Stomach (tissue), 9 donors: Measurements from ENCODE around the gene CCDC97. TPM values are rescaled to one million over a fixed set of nuclear protein-coding genes. Genes with fewer than 3 reads are reported as not detected.

Source experiments
- DNase-seq, 2 donors: peaks; one replicate each; pipeline versions ENCODE4 v3.0.0 to v3.0.0-alpha.2; 2013 to 2019
- H3K27ac ChIP-seq, 5 donors: fragments of 200-600 bp in 4 of 5; sonication (generic) in 4 of 5; one replicate each; pipeline ENCODE4 v1.5.1; 2013 to 2019; ENCODE audit warnings: mild to moderate bottlenecking in 1 of 5, moderate library complexity in 1 of 5
- H3K27me3 ChIP-seq, 3 donors: fragments of 200-600 bp; sonication (generic); one replicate each; pipeline ENCODE4 v1.5.1; 2017 to 2019; ENCODE audit warnings: mixed run types in 1 of 3
- H3K36me3 ChIP-seq, 4 donors: fragments of 200-600 bp; sonication (generic); 1 replicate in 3 of 4; 2 replicates in 1 of 4; pipeline ENCODE4 v1.5.1; 2016 to 2019
- H3K4me1 ChIP-seq, 4 donors: fragments of 200-600 bp; sonication (generic); one replicate each; pipeline ENCODE4 v1.5.1; 2016 to 2019
- H3K4me3 ChIP-seq, 4 donors: fragments of 200-600 bp; sonication (generic) in 3 of 4; one replicate each; pipeline ENCODE4 v1.5.1; 2016 to 2019; ENCODE audit warnings: mild to moderate bottlenecking in 1 of 4
- H3K9me3 ChIP-seq, 4 donors: fragments of 200-600 bp; sonication (generic); one replicate each; pipeline ENCODE4 v1.5.1; 2016 to 2019
- CTCF ChIP-seq, 7 experiments: fragments of 450-650 bp in 4 of 7; fragments of 200-600 bp in 3 of 7; sonication (generic) in 3 of 7; IDR thresholded peaks; one replicate each; pipeline ENCODE4 v1.5.1; 2016 to 2019; ENCODE audit warnings: antibody characterized with exemption in 7 of 7, control low read depth in 2 of 7, mild to moderate bottlenecking in 1 of 7
- EP300 ChIP-seq: sonication (generic); formaldehyde crosslinking; IDR thresholded peaks from one replicate; pipeline ENCODE4 v1.6.1; 2017; ENCODE audit warnings: antibody characterized with exemption
- POLR2A ChIP-seq, 4 donors: fragments of 450-650 bp; IDR thresholded peaks; one replicate each; pipeline ENCODE4 v1.6.1; 2016; ENCODE audit warnings: antibody characterized with exemption in 4 of 4, control low read depth in 2 of 4, mild to moderate bottlenecking in 1 of 4, moderate library complexity in 1 of 4
- POLR2AphosphoS5 ChIP-seq, 3 donors: sonication (generic); formaldehyde crosslinking; IDR thresholded peaks; one replicate each; pipeline ENCODE4 v1.6.1; 2016; ENCODE audit warnings: antibody characterized with exemption in 3 of 3
- WGBS, 5 donors: extraction: QIAGEN DNeasy Blood & Tissue Kit in 3 of 5; methylation state at CpG; one replicate each; pipeline versions ENCODE4 v1.1.5 to v1.1.7; 2013 to 2018; 5-methylcytosine and 5-hydroxymethylcytosine counted together
- intact Hi-C: fragments of 100-400 bp; cut with DNase I; formaldehyde crosslinking; loops from one replicate; pipeline ENCODE4 v1.15.1; 2023; ENCODE audit warnings: low total_unique reads
- polyA plus RNA-seq, 3 donors: library from polyadenylated mRNA; stranded (reverse); fragments of 200-250 nt; gene quantifications; one replicate each; pipeline ENCODE4 v1.2.3, GENCODE V29; 2013
- total RNA-seq, 5 donors: library from RNA; depleted of rRNA; stranded (reverse); fragments of >200 nt; gene quantifications; one replicate each; pipeline versions ENCODE4 v1.1.0 to v1.2.3, GENCODE V29; 2014 to 2016
- donor health status: healthy with polysubstance abuse.
- donor health status: Bipolar disorder and iron deficiency.
- donor health status: healthy.

Gene CCDC97
- total and polyA plus RNA-seq, 8 donors = 2.2 to 62.6 (median 13.3) TPM

- intact Hi-C loops = no loop called here
- Histone ChIP-seq H3K27me3 (peaks cover 0 to 36% (median 20%) of the 10 kb centered on the region in 3 donors), H3K4me3 (peak within 1 kb of the TSS; percentile 73 to 87 (median 84)), H3K4me1 (peaks cover 30 to 88% (median 51%) of the 10 kb centered on the region in 4 donors), H3K36me3 (no peaks in the 10 kb centered on the region), H3K27ac (peak within 1 kb of the TSS; percentile 73 to 91 (median 90)), H3K9me3 (no peaks in the 10 kb centered on the region)
- TF ChIP-seq EP300 = no peak
- TF ChIP-seq POLR2AphosphoS5 (IDR thresholded peaks at IDR 0.05) = peak in 2 of 3 donors; percentile 49
- TF ChIP-seq CTCF (IDR thresholded peaks at IDR 0.05) = peak in 5 of 7 experiments; percentile 66 to 94 (median 83)
- no peak for TF ChIP-seq POLR2A (IDR thresholded peaks at IDR 0.05)
- 0 to 3% (median 1%) methylated on average over 14 to 77 of the region's 78 CpGs for WGBS, 5 donors
- peak; percentile 85 to 93 for DNase-seq
Observed at GRCh38 chr19:41353466-41354342, 43.7 kb downstream of the CCDC97 start, which contains the start of gene TGFB1. Gene TGFB1 (minus strand): TSS chr19:41353922. CDS start chr19:41353044, 878 bp downstream.

GRCh38 chr19:41354343-41354953, 44.5 kb downstream of the CCDC97 start:
- Histone ChIP-seq H3K36me3 (no peaks in the 10 kb centered on the region), H3K27ac (peak overlapping the region in 4 of 5 donors; percentile 81 to 91 (median 90)), H3K4me1 (peaks cover 30 to 81% (median 48%) of the 10 kb centered on the region in 4 donors), H3K4me3 (peak overlapping the region; percentile 73 to 87 (median 84)), H3K9me3 (no peaks in the 10 kb centered on the region), H3K27me3 (peaks cover 0 to 36% (median 20%) of the 10 kb centered on the region in 3 donors)
- 85 to 94% (median 93%) methylated on average over 20 to 23 of the region's 23 CpGs for WGBS, 5 donors
- TF ChIP-seq CTCF (IDR thresholded peaks at IDR 0.05) (peak in 1 of 7 experiments; percentile 17), POLR2AphosphoS5 (IDR thresholded peaks at IDR 0.05) (no peak), POLR2A (IDR thresholded peaks at IDR 0.05) (no peak), EP300 (no peak)
- intact Hi-C loops = no loop called here
- no peak for DNase-seq

- intact Hi-C loops = no loop called here
- DNase-seq = no peak
- H3K27me3 ChIP-seq = peaks cover 0 to 36% (median 20%) of the 10 kb centered on the region in 3 donors
- no peak for TF ChIP-seq CTCF (IDR thresholded peaks at IDR 0.05)
- no peak for TF ChIP-seq POLR2A (IDR thresholded peaks at IDR 0.05)
- no peak for TF ChIP-seq EP300
- TF ChIP-seq POLR2AphosphoS5 (IDR thresholded peaks at IDR 0.05) = no peak
- peak overlapping the region in 1 of 5 donors; percentile 90 for H3K27ac ChIP-seq
- WGBS, 5 donors = 73 to 93% (median 89%) methylated on average over 1 of the region's 1 CpG
- H3K4me3 ChIP-seq = no peak overlapping the region
- no peaks in the 10 kb centered on the region for H3K9me3 ChIP-seq
- H3K36me3 ChIP-seq = no peaks in the 10 kb centered on the region
- H3K4me1 ChIP-seq = peaks cover 30 to 75% (median 47%) of the 10 kb centered on the region in 4 donors
Observed at GRCh38 chr19:41355035-41355434, 45.1 kb downstream of the CCDC97 start.

- H3K36me3 ChIP-seq = no peaks in the 10 kb centered on the region
- no peak for TF ChIP-seq EP300
- TF ChIP-seq POLR2A (IDR thresholded peaks at IDR 0.05) = no peak
- no peak for TF ChIP-seq CTCF (IDR thresholded peaks at IDR 0.05)
- peaks cover 24 to 67% (median 40%) of the 10 kb centered on the region in 4 donors for H3K4me1 ChIP-seq
- DNase-seq = no peak
- H3K9me3 ChIP-seq = no peaks in the 10 kb centered on the region
- H3K27ac ChIP-seq = peak overlapping the region in 2 of 5 donors; percentile 7 to 20
- peaks cover 0 to 30% (median 20%) of the 10 kb centered on the region in 3 donors for H3K27me3 ChIP-seq
- H3K4me3 ChIP-seq = no peak overlapping the region
- intact Hi-C loops = no loop called here
- WGBS, 5 donors = 69 to 90% (median 75%) methylated on average over 3 of the region's 3 CpGs
Observed at GRCh38 chr19:41355802-41356201, 45.8 kb downstream of the CCDC97 start.
